Hippocampal formation (tissue), 2 donors: Measurements from ENCODE around the gene GIMAP5.

ENCODE experiments used
- DNase-seq, 2 donors: peaks; one replicate each; lab custom pipeline; 2025; lab: John Stamatoyannopoulos, UW

GIMAP5 gene

DNA sequence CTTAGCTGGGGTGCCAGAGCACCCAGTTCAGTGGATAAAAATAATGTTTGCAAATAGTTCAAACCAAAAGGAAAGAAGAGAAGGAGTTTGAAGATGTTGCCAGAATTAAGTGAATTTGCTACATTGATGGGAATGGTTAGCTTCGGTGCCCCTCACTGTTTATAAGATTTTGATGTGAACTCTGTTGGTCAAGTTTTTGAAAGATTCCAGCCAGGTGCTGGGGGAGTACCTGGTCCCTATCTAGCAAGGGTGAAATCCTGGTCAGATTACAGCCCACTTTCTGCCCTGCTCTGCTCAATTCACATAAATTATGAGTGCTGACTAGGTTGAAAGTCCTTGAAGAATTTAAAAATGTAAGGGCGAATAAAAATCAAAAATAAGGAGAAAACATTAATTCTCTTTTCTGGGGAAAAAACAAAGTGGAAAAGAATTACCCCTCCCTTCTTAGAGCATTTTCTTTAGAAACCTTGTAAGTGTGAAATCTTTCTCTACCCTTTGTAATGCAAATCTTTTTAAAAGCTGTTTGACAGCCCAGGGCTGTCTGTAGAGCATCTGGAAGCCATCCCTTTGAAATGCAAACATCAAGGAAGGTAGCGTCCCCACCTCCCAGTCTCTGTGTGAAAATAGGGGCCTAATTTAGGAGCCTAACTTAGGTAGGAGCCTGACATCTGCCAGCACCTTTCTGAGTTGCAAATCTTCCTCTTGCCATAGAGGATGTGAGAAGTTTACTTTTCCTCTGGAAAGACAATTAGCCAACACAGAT lies 1.4 kb upstream of the GIMAP5 start:
- DNase-seq = no peak

- DNase-seq = no peak
These were observed 354 bp upstream of the GIMAP5 start for GRCh38 chr7:150736864-150737263.

- no peak for DNase-seq
These were observed 874 bp downstream of the GIMAP5 start for GRCh38 chr7:150738092-150738491.

DNA sequence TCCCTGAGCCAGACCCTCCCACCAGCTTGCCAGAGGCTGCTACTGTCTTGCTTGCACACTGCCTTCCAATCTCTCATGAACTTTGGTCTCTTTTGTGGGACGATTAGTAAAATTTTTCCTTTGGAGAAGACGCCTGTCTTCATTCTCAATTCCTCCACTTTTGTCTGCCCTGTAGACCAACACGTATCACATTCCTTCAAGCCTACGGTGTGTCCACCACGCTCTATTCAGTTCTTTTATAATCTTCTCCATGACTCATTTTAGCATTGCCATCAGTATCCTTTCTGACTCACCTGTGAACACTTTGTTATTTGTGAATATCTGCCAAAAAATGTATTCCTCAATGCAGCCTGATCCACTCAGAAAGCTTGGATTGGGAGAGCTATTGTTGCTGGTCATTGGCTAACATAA lies 1.4 kb downstream of the GIMAP5 start:
- no peak for DNase-seq

DNA sequence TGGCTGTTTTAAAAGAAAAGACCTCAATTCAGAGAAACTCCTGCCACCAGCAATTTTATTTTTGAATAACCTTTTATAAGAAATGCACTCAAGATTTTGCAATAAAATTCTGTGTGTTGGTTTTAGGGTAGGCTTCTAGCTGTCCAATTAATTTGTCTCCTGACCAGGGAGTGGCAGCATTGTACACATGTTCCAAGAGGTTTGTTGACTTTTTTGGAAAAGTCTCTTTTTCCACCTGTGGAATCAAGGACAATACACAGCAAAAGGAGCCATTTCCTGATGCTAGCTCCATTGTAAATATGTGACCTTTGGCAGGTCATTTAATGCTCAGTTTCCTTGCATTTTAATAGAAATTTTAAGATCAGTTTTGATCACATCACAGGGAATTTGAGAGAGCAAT lies 1.8 kb downstream of the GIMAP5 start:
- DNase-seq = no peak

GRCh38 chr7:150740053-150740452 lies 2.8 kb downstream of the GIMAP5 start:
- DNase-seq = no peak

DNA sequence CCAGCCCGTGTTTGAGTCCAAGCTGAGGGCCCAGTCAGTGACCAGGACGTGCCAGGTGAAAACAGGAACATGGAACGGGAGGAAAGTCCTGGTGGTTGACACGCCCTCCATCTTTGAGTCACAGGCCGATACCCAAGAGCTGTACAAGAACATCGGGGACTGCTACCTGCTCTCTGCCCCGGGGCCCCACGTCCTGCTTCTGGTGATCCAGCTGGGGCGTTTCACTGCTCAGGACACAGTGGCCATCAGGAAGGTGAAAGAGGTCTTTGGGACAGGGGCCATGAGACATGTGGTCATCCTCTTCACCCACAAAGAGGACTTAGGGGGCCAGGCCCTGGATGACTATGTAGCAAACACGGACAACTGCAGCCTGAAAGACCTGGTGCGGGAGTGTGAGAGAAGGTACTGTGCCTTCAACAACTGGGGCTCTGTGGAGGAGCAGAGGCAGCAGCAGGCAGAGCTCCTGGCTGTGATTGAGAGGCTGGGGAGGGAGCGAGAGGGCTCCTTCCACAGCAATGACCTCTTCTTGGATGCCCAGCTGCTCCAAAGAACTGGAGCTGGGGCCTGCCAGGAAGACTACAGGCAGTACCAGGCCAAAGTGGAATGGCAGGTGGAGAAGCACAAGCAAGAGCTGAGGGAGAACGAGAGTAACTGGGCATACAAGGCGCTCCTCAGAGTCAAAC lies 5.2 kb downstream of the GIMAP5 start:
- no peak for DNase-seq

GRCh38 chr7:150744041-150744656 lies 6.9 kb downstream of the GIMAP5 start:
- DNase-seq = no peak

GRCh38 chr7:150745086-150745485 lies 7.9 kb downstream of the GIMAP5 start:
- no peak for DNase-seq

DNA sequence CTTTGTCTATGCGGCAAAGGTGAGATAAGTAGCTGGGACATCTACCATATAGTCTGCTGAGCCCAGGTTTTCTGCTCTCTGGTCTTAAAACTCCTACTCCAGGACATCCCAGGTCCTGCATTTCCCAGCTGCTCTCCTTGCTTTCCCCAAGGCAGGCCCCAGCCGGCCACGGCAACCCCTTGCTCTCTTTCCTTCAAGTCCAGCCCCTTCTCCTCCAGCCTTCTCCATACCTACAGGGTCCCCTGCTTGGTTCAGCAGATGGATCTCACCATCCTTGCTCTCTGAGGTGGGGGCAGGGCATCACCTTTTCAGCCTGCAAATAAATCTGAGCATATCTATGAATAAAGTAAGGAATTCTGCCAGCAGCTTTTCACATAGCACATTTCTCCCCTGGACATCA lies 8.7 kb downstream of the GIMAP5 start:
- no peak for DNase-seq

DNA sequence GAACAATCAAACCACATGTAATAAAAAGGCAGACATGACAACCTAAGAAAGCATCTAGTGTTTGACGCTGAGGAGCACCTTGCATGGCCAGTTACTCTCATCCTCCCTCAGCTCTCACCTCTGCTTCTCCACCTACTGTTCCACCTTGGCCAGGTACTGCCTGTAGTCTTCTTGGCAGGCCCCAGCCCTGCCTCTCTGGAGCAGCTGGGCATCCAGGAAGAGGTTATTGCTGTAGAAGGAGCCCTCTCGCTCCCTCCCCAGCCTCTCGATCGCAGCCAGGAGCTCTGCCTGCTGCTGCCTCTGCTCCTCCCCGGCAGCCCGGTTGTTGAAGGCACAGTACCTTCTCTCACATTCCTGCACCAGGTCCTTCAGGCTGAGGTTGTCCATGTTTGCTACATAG lies 9.7 kb downstream of the GIMAP5 start:
- no peak for DNase-seq

DNA sequence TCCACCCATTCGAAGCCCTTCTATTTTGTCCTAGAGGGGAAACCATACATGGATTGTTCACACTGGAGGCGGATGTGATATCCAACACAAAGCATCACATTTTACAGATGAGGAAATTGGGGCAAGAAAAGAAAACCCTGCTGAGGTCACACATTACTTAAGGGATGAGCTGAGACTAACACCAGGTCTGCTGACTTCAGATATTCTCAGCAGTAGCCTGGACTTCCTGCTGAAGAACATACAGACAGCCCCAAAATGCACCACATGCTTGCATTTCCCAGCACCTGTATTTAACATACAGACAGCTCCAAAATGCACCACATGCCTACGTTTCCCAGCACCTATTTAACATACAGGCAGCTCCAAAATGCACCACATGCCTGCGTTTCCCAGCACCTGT lies 11.2 kb downstream of the GIMAP5 start:
- no peak for DNase-seq

- DNase-seq = no peak
These were observed 14.5 kb downstream of the GIMAP5 start for GRCh38 chr7:150751702-150752101.

- DNase-seq = no peak
These were observed 16.0 kb downstream of the GIMAP5 start for GRCh38 chr7:150753239-150753638.

DNA sequence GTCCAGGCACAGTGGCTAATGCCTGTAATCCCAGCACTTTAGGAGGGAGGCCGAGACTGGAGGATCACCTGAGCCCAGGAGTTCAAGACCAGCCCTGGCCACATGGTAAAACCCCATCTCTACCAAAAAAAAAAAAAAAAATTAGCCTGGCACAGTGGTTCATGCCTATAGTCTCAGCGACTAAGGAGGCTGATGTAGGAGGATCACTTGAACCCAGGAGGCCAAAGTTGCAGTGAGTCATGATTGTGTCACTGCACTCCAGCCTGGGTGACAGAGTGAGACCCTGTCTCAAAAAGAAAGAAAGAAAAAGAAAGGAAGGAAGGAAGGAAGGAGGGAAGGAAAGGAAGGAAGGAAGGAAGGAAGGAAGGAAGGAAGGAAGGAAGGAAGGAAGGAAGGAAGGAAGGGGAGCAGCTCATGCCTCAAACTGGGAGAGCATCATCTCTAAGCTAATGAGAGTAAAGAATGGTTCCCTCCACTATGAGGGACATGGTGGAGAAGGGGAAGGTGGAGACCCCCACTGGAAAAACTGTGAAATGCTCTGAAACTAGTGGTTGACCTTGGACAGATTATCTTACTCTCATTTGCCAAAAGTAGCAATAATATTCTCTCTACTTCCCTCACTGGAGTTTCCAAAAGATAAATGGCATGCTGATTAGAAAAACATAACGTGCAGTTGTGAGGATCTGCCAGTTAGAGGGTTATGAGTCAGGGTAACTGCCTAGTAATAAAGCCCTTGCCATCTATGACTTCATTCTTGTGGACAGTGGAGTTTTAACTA lies 16.8 kb downstream of the GIMAP5 start:
- DNase-seq = no peak

DNA sequence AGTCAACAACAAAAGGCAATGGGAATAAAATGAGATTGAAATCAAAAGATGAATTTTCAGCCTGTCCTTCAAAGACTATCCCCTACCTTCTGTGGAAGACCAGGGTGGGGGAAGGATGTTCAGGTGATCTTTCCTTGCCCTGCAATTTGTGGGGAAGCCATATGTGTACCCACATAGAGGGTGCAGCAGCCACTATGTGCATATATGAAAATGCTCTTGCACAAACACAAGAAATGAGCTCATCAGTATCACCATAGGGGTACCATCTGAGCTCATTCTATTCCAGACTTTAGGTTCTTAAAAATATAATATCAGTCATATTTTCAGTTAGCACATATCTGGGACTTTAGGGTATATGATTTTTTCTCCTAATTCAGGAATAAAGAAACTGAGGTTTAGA lies 17.7 kb downstream of the GIMAP5 start:
- DNase-seq = no peak

GRCh38 chr7:150755473-150756099 lies 18.4 kb downstream of the GIMAP5 start:
- no peak for DNase-seq

- DNase-seq = no peak
These were observed 18.9 kb downstream of the GIMAP5 start for GRCh38 chr7:150756166-150756565.

GRCh38 chr7:150756858-150757257 lies 19.6 kb downstream of the GIMAP5 start:
- DNase-seq = peak in 1 of 2 donors; percentile 29

- no peak for DNase-seq
These were observed 22.3 kb downstream of the GIMAP5 start for GRCh38 chr7:150759479-150759878.

DNA sequence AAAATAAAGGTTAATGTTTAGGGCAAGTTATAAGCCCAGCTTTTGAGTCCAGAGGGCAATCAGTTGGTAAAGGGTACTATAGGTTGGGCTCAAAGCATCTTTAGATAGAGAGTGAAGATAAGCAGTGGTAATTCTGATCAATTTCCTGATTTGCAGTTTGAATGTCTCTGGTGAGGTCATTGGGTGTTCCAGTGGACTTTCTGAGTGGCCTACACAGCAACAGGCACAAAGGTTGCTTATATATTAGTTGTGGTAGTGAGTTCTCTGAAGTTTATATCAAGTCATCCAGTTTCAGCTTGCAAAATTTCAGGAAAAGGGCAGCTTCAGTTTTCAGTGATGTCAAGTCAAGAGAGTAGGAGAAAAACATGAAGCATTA lies 29.1 kb downstream of the GIMAP5 start:
- no peak for DNase-seq

DNA sequence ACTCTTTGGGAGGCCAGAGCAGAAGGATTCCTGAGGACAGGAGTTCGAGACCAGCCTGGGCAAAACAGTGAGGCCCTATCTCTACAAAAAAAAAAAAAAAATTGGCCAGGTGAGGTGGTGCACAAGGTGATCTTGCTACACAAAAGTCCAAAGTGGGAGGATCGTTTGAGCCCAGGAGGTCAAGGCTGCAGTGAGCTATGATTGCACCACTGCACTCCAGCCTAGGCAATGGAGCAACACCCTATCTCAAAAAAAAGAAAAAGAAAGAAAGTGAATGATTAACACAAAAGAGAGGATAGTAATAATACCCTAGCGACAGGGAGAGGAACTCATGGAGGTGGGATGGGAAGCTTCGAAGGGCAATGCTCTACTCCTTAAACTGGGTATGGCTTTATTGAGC lies 32.5 kb downstream of the GIMAP5 start:
- DNase-seq = no peak
